Measurements from ENCODE around the gene SMG6.

SMG6 gene

GRCh38 chr17:2060681-2061440 is 242.7 kb downstream of the SMG6 start:
- no peak for DNase-seq (ENCODE audit: low spot score)

- DNase-seq (ENCODE audit: low spot score): no peak
Observed at GRCh38 chr17:2060385-2060658, 243.3 kb downstream of the SMG6 start.

- DNase-seq (ENCODE audit: low spot score): no peak
Observed at GRCh38 chr17:2059547-2060384, 243.8 kb downstream of the SMG6 start.

- DNase-seq (ENCODE audit: low spot score): no peak
Observed at GRCh38 chr17:2058586-2059546, 244.7 kb downstream of the SMG6 start.

- DNase-seq (ENCODE audit: low spot score): no peak
Observed at GRCh38 chr17:2057760-2058585, 245.6 kb downstream of the SMG6 start.

GRCh38 chr17:2057175-2057759 is 246.3 kb downstream of the SMG6 start:
- DNase-seq (ENCODE audit: low spot score): no peak

GRCh38 chr17:2056206-2057174 is 247.1 kb downstream of the SMG6 start:
- no peak for DNase-seq (ENCODE audit: low spot score)

GRCh38 chr17:2055292-2056205 is 248.0 kb downstream of the SMG6 start:
- DNase-seq (ENCODE audit: low spot score): no peak

GRCh38 chr17:2054512-2055291 is 248.9 kb downstream of the SMG6 start, which contains the start of gene HIC1:
TSS of gene HIC1 (plus strand) at chr17:2055103. CDS start at chr17:2056691, 1,588 bp downstream.
- DNase-seq (ENCODE audit: low spot score): peak; percentile 81

- no peak for DNase-seq (ENCODE audit: low spot score)
Observed at GRCh38 chr17:2054262-2054511, 249.4 kb downstream of the SMG6 start.

GRCh38 chr17:2053380-2054261 is 250.0 kb downstream of the SMG6 start:
- DNase-seq (ENCODE audit: low spot score): no peak

GRCh38 chr17:2051933-2052559 is 251.5 kb downstream of the SMG6 start:
- DNase-seq (ENCODE audit: low spot score): no peak

GRCh38 chr17:2051061-2051932 is 252.3 kb downstream of the SMG6 start:
- DNase-seq (ENCODE audit: low spot score): no peak

- no peak for DNase-seq (ENCODE audit: low spot score)
Observed at GRCh38 chr17:2050300-2051060, 253.1 kb downstream of the SMG6 start.
